Measurements from ENCODE around the gene LIPT2. TPM values are rescaled to one million over a fixed set of nuclear protein-coding genes. Genes with fewer than 3 reads are reported as not detected.

The LIPT2 gene
- total and polyA plus RNA-seq, 2 donors (not counting 1 experiment from before 2014, with no cell fraction given) = 6.5 to 8.3 TPM

DNA sequence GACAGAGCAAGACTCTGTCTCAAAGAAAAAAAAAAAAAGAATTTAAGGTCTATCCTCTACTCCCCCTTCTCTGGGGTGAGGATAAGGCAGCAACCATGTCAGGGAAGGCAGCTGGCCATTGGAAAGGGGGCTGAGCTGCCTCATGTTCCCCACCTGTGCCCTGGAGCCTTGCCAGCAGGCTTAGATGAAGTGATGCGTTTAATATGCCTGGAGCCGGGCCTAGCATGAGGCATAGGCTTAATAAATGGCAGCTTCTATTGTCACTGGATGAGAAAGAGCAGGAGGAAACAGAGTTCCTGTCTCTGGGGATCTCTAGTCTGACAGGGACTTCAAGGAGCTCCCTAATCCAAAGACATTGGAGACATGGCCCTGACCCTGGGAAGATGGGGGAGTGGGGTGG lies 23.0 kb downstream of the LIPT2 start:
- Mint-ChIP-seq H3K27ac (no peak overlapping the region), H3K9me3 (ENCODE audit: insufficient read depth) (no peaks in the 10 kb centered on the region), H3K4me3 (no peak overlapping the region), H3K27me3 (peaks cover 36% of the 10 kb centered on the region), H3K4me1 (peaks cover 6% of the 10 kb centered on the region)
- DNase-seq (no peak), ATAC-seq (ENCODE audit: low read depth) (no peak)
- 100% methylated on average over 2 of the region's 2 CpGs for WGBS (ENCODE audit: insufficient coverage)
- H4K20me1 ChIP-seq (ENCODE audit: control insufficient read depth, insufficient read depth, low read length, poor library complexity, severe bottlenecking) = no peaks in the 10 kb centered on the region
- no peak overlapping the region for H2AFZ ChIP-seq (ENCODE audit: insufficient read depth, low read depth, low read length, poor library complexity, severe bottlenecking)
- no peak overlapping the region for H3K9ac ChIP-seq (ENCODE audit: low read length)
- H3K4me3 ChIP-seq (ENCODE audit: control extremely low read depth in 1 of 5, extremely low read depth in 1 of 5, insufficient read depth in 1 of 5, low read depth in 2 of 5, low read length in 4 of 5) = no peak overlapping the region
- H3K27me3 ChIP-seq (replicated peaks in 1 of 4; ENCODE audit: control extremely low read depth in 1 of 4, control insufficient read depth in 3 of 4, insufficient read depth in 4 of 4, low read length in 3 of 4) = peaks cover 0 to 22% (median 14%) of the 10 kb centered on the region in 4 experiments
- H3K4me2 ChIP-seq (replicated peaks; ENCODE audit: low read depth, low read length, poor library complexity, severe bottlenecking) = no peak overlapping the region
- TF ChIP-seq, protein P1, sequence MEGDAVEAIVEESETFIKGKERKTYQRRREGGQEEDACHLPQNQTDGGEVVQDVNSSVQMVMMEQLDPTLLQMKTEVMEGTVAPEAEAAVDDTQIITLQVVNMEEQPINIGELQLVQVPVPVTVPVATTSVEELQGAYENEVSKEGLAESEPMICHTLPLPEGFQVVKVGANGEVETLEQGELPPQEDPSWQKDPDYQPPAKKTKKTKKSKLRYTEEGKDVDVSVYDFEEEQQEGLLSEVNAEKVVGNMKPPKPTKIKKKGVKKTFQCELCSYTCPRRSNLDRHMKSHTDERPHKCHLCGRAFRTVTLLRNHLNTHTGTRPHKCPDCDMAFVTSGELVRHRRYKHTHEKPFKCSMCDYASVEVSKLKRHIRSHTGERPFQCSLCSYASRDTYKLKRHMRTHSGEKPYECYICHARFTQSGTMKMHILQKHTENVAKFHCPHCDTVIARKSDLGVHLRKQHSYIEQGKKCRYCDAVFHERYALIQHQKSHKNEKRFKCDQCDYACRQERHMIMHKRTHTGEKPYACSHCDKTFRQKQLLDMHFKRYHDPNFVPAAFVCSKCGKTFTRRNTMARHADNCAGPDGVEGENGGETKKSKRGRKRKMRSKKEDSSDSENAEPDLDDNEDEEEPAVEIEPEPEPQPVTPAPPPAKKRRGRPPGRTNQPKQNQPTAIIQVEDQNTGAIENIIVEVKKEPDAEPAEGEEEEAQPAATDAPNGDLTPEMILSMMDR (IDR thresholded peaks at IDR 0.05) = no peak
- no peak for TF ChIP-seq EZH2 (IDR thresholded peaks at IDR 0.05; ENCODE audit: borderline replicate concordance, insufficient read depth, low read depth, low read length, poor library complexity, severe bottlenecking)
- POLR2A ChIA-PET = no interaction called here
- intact Hi-C loops (cut with micrococcal nuclease) = no loop called here
- CTCF ChIA-PET = interaction anchor here (1.2 kb wide), 1 partner anchor 21 kb away, joined by 3 read pairs; no protein-coding TSS in a partner anchor
- no peaks in the 10 kb centered on the region for H3K79me2 ChIP-seq (ENCODE audit: control insufficient read depth, insufficient read depth, low read length)
- no peak overlapping the region for H3K27ac ChIP-seq (ENCODE audit: low read length in 2 of 2)
- no peaks in the 10 kb centered on the region for H3K9me3 ChIP-seq (ENCODE audit: control extremely low read depth in 1 of 3, control insufficient read depth in 2 of 3, insufficient read depth in 1 of 3, low read length in 2 of 3)
- peaks cover 0 to 4% of the 10 kb centered on the region in 2 donors for H3K4me1 ChIP-seq (ENCODE audit: control insufficient read depth in 2 of 2, insufficient read depth in 2 of 2, low read length in 2 of 2)
- no peaks in the 10 kb centered on the region for H3K36me3 ChIP-seq (replicated peaks in 1 of 2; ENCODE audit: control extremely low read depth in 1 of 2, control insufficient read depth in 1 of 2, extremely low read depth in 1 of 2, insufficient read depth in 2 of 2, low read length in 1 of 2)

DNA sequence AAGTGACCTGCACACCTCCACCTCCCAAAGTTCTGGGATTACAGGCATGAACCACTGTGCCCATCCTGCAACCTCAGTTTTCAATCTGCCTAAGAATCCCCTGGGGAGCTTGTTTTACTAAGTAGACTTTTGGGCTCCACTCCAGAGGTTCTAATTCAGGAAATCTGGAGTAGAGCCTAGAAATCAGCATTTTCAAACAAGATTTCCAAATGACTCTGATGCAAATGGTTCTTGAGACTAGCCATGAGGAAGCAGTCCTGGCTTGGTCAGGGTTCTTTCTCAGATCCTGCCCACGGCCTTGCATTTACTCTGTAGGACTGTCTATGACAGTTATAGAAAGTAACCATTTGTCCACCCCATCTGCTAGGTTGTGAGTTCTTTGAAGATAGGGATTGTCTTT lies 24.6 kb downstream of the LIPT2 start:
- ATAC-seq (ENCODE audit: low read depth) (no peak), DNase-seq (no peak)
- H3K27me3 ChIP-seq (replicated peaks in 1 of 4; ENCODE audit: control extremely low read depth in 1 of 4, control insufficient read depth in 3 of 4, insufficient read depth in 4 of 4, low read length in 3 of 4) = peaks cover 0 to 25% (median 15%) of the 10 kb centered on the region in 4 experiments
- Mint-ChIP-seq H3K4me3 (no peak overlapping the region), H3K4me1 (peaks cover 6% of the 10 kb centered on the region), H3K27me3 (peaks cover 48% of the 10 kb centered on the region), H3K9me3 (ENCODE audit: insufficient read depth) (no peaks in the 10 kb centered on the region), H3K27ac (no peak overlapping the region)
- ChIA-PET CTCF (no interaction called here), POLR2A (no interaction called here)
- H3K36me3 ChIP-seq (replicated peaks in 1 of 2; ENCODE audit: control extremely low read depth in 1 of 2, control insufficient read depth in 1 of 2, extremely low read depth in 1 of 2, insufficient read depth in 2 of 2, low read length in 1 of 2) = no peaks in the 10 kb centered on the region
- no peaks in the 10 kb centered on the region for H3K9me3 ChIP-seq (ENCODE audit: control extremely low read depth in 1 of 3, control insufficient read depth in 2 of 3, insufficient read depth in 1 of 3, low read length in 2 of 3)
- no peak overlapping the region for H3K4me3 ChIP-seq (ENCODE audit: control extremely low read depth in 1 of 5, extremely low read depth in 1 of 5, insufficient read depth in 1 of 5, low read depth in 2 of 5, low read length in 4 of 5)
- peaks cover 0 to 4% of the 10 kb centered on the region in 2 donors for H3K4me1 ChIP-seq (ENCODE audit: control insufficient read depth in 2 of 2, insufficient read depth in 2 of 2, low read length in 2 of 2)
- intact Hi-C loops (cut with micrococcal nuclease) = no loop called here
- H2AFZ ChIP-seq (ENCODE audit: insufficient read depth, low read depth, low read length, poor library complexity, severe bottlenecking) = no peak overlapping the region
- WGBS (ENCODE audit: insufficient coverage) = no CpG with 5 or more reads among the region's 1 CpG
- no peak overlapping the region for H3K4me2 ChIP-seq (replicated peaks; ENCODE audit: low read depth, low read length, poor library complexity, severe bottlenecking)
- TF ChIP-seq, protein P1 (IDR thresholded peaks at IDR 0.05) = no peak
- TF ChIP-seq EZH2 (IDR thresholded peaks at IDR 0.05; ENCODE audit: borderline replicate concordance, insufficient read depth, low read depth, low read length, poor library complexity, severe bottlenecking) = no peak
- H3K27ac ChIP-seq (ENCODE audit: low read length in 2 of 2) = no peak overlapping the region
- H3K79me2 ChIP-seq (ENCODE audit: control insufficient read depth, insufficient read depth, low read length) = no peaks in the 10 kb centered on the region
- H4K20me1 ChIP-seq (ENCODE audit: control insufficient read depth, insufficient read depth, low read length, poor library complexity, severe bottlenecking) = no peaks in the 10 kb centered on the region
- no peak overlapping the region for H3K9ac ChIP-seq (ENCODE audit: low read length)
